GM12878 (cell line): ENCODE results near the gene PAQR8.

ENCODE experiments used
- EP300 ChIP-seq, 2 experiments: fragments of 150-350 bp in 1 of 2; IDR thresholded peaks; 2 replicates each; pipeline ENCODE4 v1.6.1; 2011 to 2012; ENCODE audit warnings: low read depth in 2 of 2, low read length in 2 of 2, borderline replicate concordance in 1 of 2, improper control_type of control experiment in 1 of 2, inconsistent platforms in 1 of 2; ENCODE audit not compliant: control insufficient read depth in 1 of 2
- POLR2A ChIP-seq: IDR thresholded peaks from 2 replicates; pipeline ENCODE4 v1.6.1; 2011; ENCODE audit warnings: low read depth, mild to moderate bottlenecking, low read length
- RAD51 ChIP-seq: fragments of 450-650 bp; IDR thresholded peaks from 2 replicates; pipeline ENCODE4 v1.6.1; 2016; ENCODE audit warnings: moderate library complexity, mild to moderate bottlenecking, inconsistent platforms
- TF ChIP-seq, protein P1 (sequence below), 3 experiments: IDR thresholded peaks in 2 of 3; conservative IDR thresholded peaks in 1 of 3; 2 replicates each; pipeline ENCODE4 v1.5.1; 2011; ENCODE audit warnings: low read depth in 3 of 3, low read length in 3 of 3, mild to moderate bottlenecking in 3 of 3, control low read depth in 2 of 3, moderate library complexity in 2 of 3, inconsistent platforms in 1 of 3, mixed read lengths in 1 of 3; ENCODE audit not compliant: control insufficient read depth in 2 of 3, insufficient read depth in 1 of 3; ENCODE audit errors: extremely low read depth in 1 of 3
- TF ChIP-seq, protein P2 (sequence below): IDR thresholded peaks from 2 replicates; pipeline ENCODE4 v1.6.1; 2012; ENCODE audit warnings: mild to moderate bottlenecking, low read depth, low read length

DNA sequence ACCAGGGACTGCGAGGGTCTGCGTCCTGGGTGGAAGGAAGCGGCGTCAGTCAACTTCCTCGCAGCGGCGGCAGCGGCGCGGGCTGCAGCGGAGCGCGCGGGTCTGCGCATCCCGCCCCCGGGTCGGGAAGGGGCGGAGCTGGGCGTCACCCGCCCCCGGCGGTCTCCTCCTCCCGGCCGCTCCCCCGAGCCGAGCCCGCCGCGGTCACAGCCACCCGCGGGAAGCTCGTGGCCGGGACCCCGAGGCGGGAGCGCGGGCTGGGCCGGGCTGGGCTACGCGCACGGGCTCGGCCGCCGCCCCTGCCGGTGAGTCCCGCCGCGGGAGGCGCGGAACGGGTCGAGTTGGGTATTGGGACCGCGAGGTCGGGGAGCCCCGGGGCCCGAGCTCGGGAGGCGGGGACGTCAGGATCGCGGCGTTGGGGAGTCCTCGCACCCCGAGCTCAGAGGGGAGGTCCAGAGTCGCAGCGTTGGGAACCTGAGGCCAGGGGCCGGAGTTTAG, at the start of gene PAQR8:
- TF ChIP-seq, protein P1, sequence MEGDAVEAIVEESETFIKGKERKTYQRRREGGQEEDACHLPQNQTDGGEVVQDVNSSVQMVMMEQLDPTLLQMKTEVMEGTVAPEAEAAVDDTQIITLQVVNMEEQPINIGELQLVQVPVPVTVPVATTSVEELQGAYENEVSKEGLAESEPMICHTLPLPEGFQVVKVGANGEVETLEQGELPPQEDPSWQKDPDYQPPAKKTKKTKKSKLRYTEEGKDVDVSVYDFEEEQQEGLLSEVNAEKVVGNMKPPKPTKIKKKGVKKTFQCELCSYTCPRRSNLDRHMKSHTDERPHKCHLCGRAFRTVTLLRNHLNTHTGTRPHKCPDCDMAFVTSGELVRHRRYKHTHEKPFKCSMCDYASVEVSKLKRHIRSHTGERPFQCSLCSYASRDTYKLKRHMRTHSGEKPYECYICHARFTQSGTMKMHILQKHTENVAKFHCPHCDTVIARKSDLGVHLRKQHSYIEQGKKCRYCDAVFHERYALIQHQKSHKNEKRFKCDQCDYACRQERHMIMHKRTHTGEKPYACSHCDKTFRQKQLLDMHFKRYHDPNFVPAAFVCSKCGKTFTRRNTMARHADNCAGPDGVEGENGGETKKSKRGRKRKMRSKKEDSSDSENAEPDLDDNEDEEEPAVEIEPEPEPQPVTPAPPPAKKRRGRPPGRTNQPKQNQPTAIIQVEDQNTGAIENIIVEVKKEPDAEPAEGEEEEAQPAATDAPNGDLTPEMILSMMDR (IDR thresholded peaks at IDR 0.05 in 2 of 3, conservative IDR thresholded peaks at IDR 0.05 in 1 of 3; ENCODE audit: control insufficient read depth in 2 of 3, extremely low read depth in 1 of 3, insufficient read depth in 1 of 3, low read depth in 3 of 3, low read length in 3 of 3) = no peak
- TF ChIP-seq, protein P2, sequence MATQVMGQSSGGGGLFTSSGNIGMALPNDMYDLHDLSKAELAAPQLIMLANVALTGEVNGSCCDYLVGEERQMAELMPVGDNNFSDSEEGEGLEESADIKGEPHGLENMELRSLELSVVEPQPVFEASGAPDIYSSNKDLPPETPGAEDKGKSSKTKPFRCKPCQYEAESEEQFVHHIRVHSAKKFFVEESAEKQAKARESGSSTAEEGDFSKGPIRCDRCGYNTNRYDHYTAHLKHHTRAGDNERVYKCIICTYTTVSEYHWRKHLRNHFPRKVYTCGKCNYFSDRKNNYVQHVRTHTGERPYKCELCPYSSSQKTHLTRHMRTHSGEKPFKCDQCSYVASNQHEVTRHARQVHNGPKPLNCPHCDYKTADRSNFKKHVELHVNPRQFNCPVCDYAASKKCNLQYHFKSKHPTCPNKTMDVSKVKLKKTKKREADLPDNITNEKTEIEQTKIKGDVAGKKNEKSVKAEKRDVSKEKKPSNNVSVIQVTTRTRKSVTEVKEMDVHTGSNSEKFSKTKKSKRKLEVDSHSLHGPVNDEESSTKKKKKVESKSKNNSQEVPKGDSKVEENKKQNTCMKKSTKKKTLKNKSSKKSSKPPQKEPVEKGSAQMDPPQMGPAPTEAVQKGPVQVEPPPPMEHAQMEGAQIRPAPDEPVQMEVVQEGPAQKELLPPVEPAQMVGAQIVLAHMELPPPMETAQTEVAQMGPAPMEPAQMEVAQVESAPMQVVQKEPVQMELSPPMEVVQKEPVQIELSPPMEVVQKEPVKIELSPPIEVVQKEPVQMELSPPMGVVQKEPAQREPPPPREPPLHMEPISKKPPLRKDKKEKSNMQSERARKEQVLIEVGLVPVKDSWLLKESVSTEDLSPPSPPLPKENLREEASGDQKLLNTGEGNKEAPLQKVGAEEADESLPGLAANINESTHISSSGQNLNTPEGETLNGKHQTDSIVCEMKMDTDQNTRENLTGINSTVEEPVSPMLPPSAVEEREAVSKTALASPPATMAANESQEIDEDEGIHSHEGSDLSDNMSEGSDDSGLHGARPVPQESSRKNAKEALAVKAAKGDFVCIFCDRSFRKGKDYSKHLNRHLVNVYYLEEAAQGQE = no peak
- TF ChIP-seq POLR2A (peak; percentile 78), EP300 (IDR thresholded peaks at IDR 0.05; ENCODE audit: borderline replicate concordance in 1 of 2, control insufficient read depth in 1 of 2, low read depth in 2 of 2, low read length in 2 of 2) (no peak), RAD51 (no peak)
